Activated CD4-positive, alpha-beta T cell treated with anti-CD3 and anti-CD28 coated beads, Interleukin-2, amount 10 ng/mL, durations not matched to agents 7 days and 5 days (primary cell): Measurements from ENCODE around the gene NHSL2. TPM values are rescaled to one million over a fixed set of nuclear protein-coding genes. Genes with fewer than 3 reads are reported as not detected.
A peak's percentile ranks its signal among the peaks of the same experiment; 100 is the strongest.

Experiments
- CTCF ChIA-PET: fragments of 350-600 bp; sonication (Branson Sonifier 250); formaldehyde crosslinking; loops from one replicate; lab custom pipeline; 2021; ENCODE audit warnings: antibody characterized with exemption; lab: Charles Lee
- POLR2A ChIA-PET: fragments of 350-600 bp; sonication (Branson Sonifier 250); formaldehyde crosslinking; loops from one replicate; lab custom pipeline; 2021; ENCODE audit warnings: antibody characterized with exemption; lab: Charles Lee
- DNase-seq: peaks from one replicate; pipeline ENCODE4 v3.0.0-alpha.2; 2020
- H3K27ac Mint-ChIP-seq: one replicate; pipeline ENCODE4 v1.8.0; 2021; ENCODE audit warnings: mild to moderate bottlenecking, moderate library complexity, mixed read lengths
- H3K27me3 Mint-ChIP-seq: one replicate; pipeline ENCODE4 v1.8.0; 2021; ENCODE audit warnings: mixed read lengths
- H3K36me3 Mint-ChIP-seq: one replicate; pipeline ENCODE4 v1.8.0; 2021; ENCODE audit warnings: low read depth, mixed read lengths
- H3K4me1 Mint-ChIP-seq: one replicate; pipeline ENCODE4 v1.8.0; 2021; ENCODE audit warnings: mixed read lengths
- H3K4me3 Mint-ChIP-seq: one replicate; pipeline ENCODE4 v1.8.0; 2021; ENCODE audit warnings: mild to moderate bottlenecking, moderate library complexity, mixed read lengths
- H3K9me3 Mint-ChIP-seq: one replicate; pipeline ENCODE4 v1.8.0; 2021; ENCODE audit warnings: mixed read lengths
- total RNA-seq, 2 experiments: library from RNA; stranded (reverse); gene quantifications; one replicate each; pipeline ENCODE4 v1.2.3, GENCODE V29; 2021

NHSL2 gene
- total RNA-seq, 2 experiments from 2014 or later, result 1.00 to 1.1 TPM

- Mint-ChIP-seq H3K36me3 (no peaks in the 10 kb centered on the region), H3K27ac (no peak overlapping the region), H3K4me3 (no peak overlapping the region), H3K9me3 (no peaks in the 10 kb centered on the region), H3K27me3 (peaks cover 58% of the 10 kb centered on the region), H3K4me1 (peaks cover 16% of the 10 kb centered on the region)
- DNase-seq, result no peak
- POLR2A ChIA-PET, result no interaction called here
- CTCF ChIA-PET, result interaction anchor here (0.5 to 2.0 kb wide), 10 partner anchors 10 to 343 kb away, joined by 3 to 7 read pairs (median 4); partner anchors contain the start of gene RPS4X
Measured at GRCh38 chrX:72016881-72017783, 106.5 kb downstream of the NHSL2 start.

GRCh38 chrX:72018277-72019112 lies 107.8 kb downstream of the NHSL2 start:
- no peak overlapping the region for H3K4me3 Mint-ChIP-seq
- ChIA-PET CTCF (interaction anchor here (0.7 to 5.4 kb wide), 16 partner anchors 11 to 258 kb away, joined by 3 to 36 read pairs (median 4); partner anchors contain the start of gene RPS4X), POLR2A (interaction anchor here (0.7 kb wide), 1 partner anchor 397 kb away, joined by 3 read pairs; no protein-coding TSS in a partner anchor)
- H3K4me1 Mint-ChIP-seq, result peaks cover 16% of the 10 kb centered on the region
- H3K9me3 Mint-ChIP-seq, result no peaks in the 10 kb centered on the region
- no peak overlapping the region for H3K27ac Mint-ChIP-seq
- DNase-seq, result peak; percentile 72
- H3K27me3 Mint-ChIP-seq, result peaks cover 49% of the 10 kb centered on the region
- no peaks in the 10 kb centered on the region for H3K36me3 Mint-ChIP-seq

- ChIA-PET CTCF (interaction anchor here (0.8 to 5.4 kb wide), 10 partner anchors 11 to 105 kb away, joined by 3 to 36 read pairs (median 4); no protein-coding TSS in a partner anchor), POLR2A (interaction anchor here (0.7 kb wide), 1 partner anchor 398 kb away, joined by 3 read pairs; no protein-coding TSS in a partner anchor)
- Mint-ChIP-seq H3K27me3 (peaks cover 51% of the 10 kb centered on the region), H3K36me3 (no peaks in the 10 kb centered on the region), H3K27ac (no peak overlapping the region), H3K4me3 (no peak overlapping the region), H3K4me1 (peaks cover 16% of the 10 kb centered on the region), H3K9me3 (no peaks in the 10 kb centered on the region)
- DNase-seq, result no peak
Measured at GRCh38 chrX:72019487-72019886, 108.8 kb downstream of the NHSL2 start.

- no peaks in the 10 kb centered on the region for H3K9me3 Mint-ChIP-seq
- H3K4me1 Mint-ChIP-seq, result peaks cover 16% of the 10 kb centered on the region
- POLR2A ChIA-PET, result no interaction called here
- CTCF ChIA-PET, result interaction anchor here (0.5 to 5.4 kb wide), 3 partner anchors 11 to 621 kb away, joined by 3 to 36 read pairs (median 3); no protein-coding TSS in a partner anchor
- no peak overlapping the region for H3K4me3 Mint-ChIP-seq
- no peak for DNase-seq
- H3K36me3 Mint-ChIP-seq, result no peaks in the 10 kb centered on the region
- no peak overlapping the region for H3K27ac Mint-ChIP-seq
- H3K27me3 Mint-ChIP-seq, result peaks cover 44% of the 10 kb centered on the region
Measured at GRCh38 chrX:72020204-72020603, 109.6 kb downstream of the NHSL2 start.

- Mint-ChIP-seq H3K4me1 (peaks cover 16% of the 10 kb centered on the region), H3K4me3 (no peak overlapping the region), H3K27ac (no peak overlapping the region), H3K27me3 (peaks cover 38% of the 10 kb centered on the region), H3K36me3 (no peaks in the 10 kb centered on the region), H3K9me3 (no peaks in the 10 kb centered on the region)
- no peak for DNase-seq
- ChIA-PET POLR2A (no interaction called here), CTCF (interaction anchor here (0.5 to 5.4 kb wide), 4 partner anchors 10 to 621 kb away, joined by 3 to 36 read pairs (median 5); no protein-coding TSS in a partner anchor)
Measured at GRCh38 chrX:72020788-72021187, 110.1 kb downstream of the NHSL2 start.

- CTCF ChIA-PET, result interaction anchor here (0.7 to 5.4 kb wide), 9 partner anchors 9 to 368 kb away, joined by 3 to 36 read pairs (median 3); no protein-coding TSS in a partner anchor
- Mint-ChIP-seq H3K9me3 (no peaks in the 10 kb centered on the region), H3K27ac (no peak overlapping the region), H3K4me3 (no peak overlapping the region), H3K4me1 (peaks cover 16% of the 10 kb centered on the region), H3K27me3 (peaks cover 33% of the 10 kb centered on the region), H3K36me3 (no peaks in the 10 kb centered on the region)
- DNase-seq, result no peak
- POLR2A ChIA-PET, result no interaction called here
Measured at GRCh38 chrX:72021975-72022374, 111.3 kb downstream of the NHSL2 start.

- no peak for DNase-seq
- Mint-ChIP-seq H3K9me3 (no peaks in the 10 kb centered on the region), H3K4me3 (no peak overlapping the region), H3K27me3 (peaks cover 29% of the 10 kb centered on the region), H3K4me1 (peaks cover 12% of the 10 kb centered on the region), H3K27ac (no peak overlapping the region), H3K36me3 (no peaks in the 10 kb centered on the region)
- CTCF ChIA-PET, result interaction anchor here (1.0 to 5.4 kb wide), 3 partner anchors 8 to 24 kb away, joined by 3 to 36 read pairs (median 3); no protein-coding TSS in a partner anchor
- POLR2A ChIA-PET, result no interaction called here
Measured at GRCh38 chrX:72023071-72023470, 112.4 kb downstream of the NHSL2 start.

GRCh38 chrX:72025236-72025770 lies 114.7 kb downstream of the NHSL2 start:
- ChIA-PET CTCF (no interaction called here), POLR2A (no interaction called here)
- DNase-seq, result no peak
- Mint-ChIP-seq H3K36me3 (no peaks in the 10 kb centered on the region), H3K4me1 (peaks cover 8% of the 10 kb centered on the region), H3K27ac (no peak overlapping the region), H3K27me3 (peaks cover 23% of the 10 kb centered on the region), H3K9me3 (no peaks in the 10 kb centered on the region), H3K4me3 (no peak overlapping the region)

GRCh38 chrX:72026341-72027023 lies 115.8 kb downstream of the NHSL2 start:
- POLR2A ChIA-PET, result no interaction called here
- H3K27ac Mint-ChIP-seq, result no peak overlapping the region
- no peak overlapping the region for H3K4me3 Mint-ChIP-seq

GRCh38 chrX:72027024-72027913 lies 116.6 kb downstream of the NHSL2 start:
- Mint-ChIP-seq H3K27me3 (peaks cover 15% of the 10 kb centered on the region), H3K4me1 (no peaks in the 10 kb centered on the region), H3K36me3 (no peaks in the 10 kb centered on the region), H3K9me3 (no peaks in the 10 kb centered on the region), H3K4me3 (no peak overlapping the region), H3K27ac (no peak overlapping the region)
- POLR2A ChIA-PET, result no interaction called here
- CTCF ChIA-PET, result interaction anchor here (0.8 kb wide), 1 partner anchor 99 kb away, joined by 3 read pairs; no protein-coding TSS in a partner anchor
- no peak for DNase-seq

More at GRCh38 chrX:72026341-72027023, 115.8 kb downstream of the NHSL2 start:
- Mint-ChIP-seq H3K4me1 (no peaks in the 10 kb centered on the region), H3K27me3 (peaks cover 15% of the 10 kb centered on the region), H3K9me3 (no peaks in the 10 kb centered on the region), H3K36me3 (no peaks in the 10 kb centered on the region)
- CTCF ChIA-PET, result no interaction called here
- no peak for DNase-seq

- no peaks in the 10 kb centered on the region for H3K4me1 Mint-ChIP-seq
- DNase-seq, result no peak
- no peak overlapping the region for H3K27ac Mint-ChIP-seq
- H3K4me3 Mint-ChIP-seq, result no peak overlapping the region
- CTCF ChIA-PET, result interaction anchor here (0.8 kb wide), 1 partner anchor 98 kb away, joined by 3 read pairs; no protein-coding TSS in a partner anchor
- H3K27me3 Mint-ChIP-seq, result peaks cover 15% of the 10 kb centered on the region
- no peaks in the 10 kb centered on the region for H3K36me3 Mint-ChIP-seq
- H3K9me3 Mint-ChIP-seq, result no peaks in the 10 kb centered on the region
- POLR2A ChIA-PET, result no interaction called here
Measured at GRCh38 chrX:72027914-72028307, 117.3 kb downstream of the NHSL2 start.
